Measurements from ENCODE around the gene PDIA6.
"Not testable (repeated sequence)": the region's sequence is repeated elsewhere in the genome, so short reads cannot be mapped to it uniquely, and the experiment has no call there.

Gene PDIA6

GRCh38 chr2:10810202-10811161 lies 2.1 kb downstream of the PDIA6 start:
- DNase-seq (ENCODE audit: low read depth, low spot score), result no peak

GRCh38 chr2:10806543-10806942 lies 6.0 kb downstream of the PDIA6 start:
- DNase-seq (ENCODE audit: low read depth, low spot score), result no peak

- not testable (repeated sequence) for DNase-seq (ENCODE audit: low read depth, low spot score)
Measured at GRCh38 chr2:10805990-10806389, 6.6 kb downstream of the PDIA6 start.

GRCh38 chr2:10802657-10803056 lies 9.9 kb downstream of the PDIA6 start:
- no peak for DNase-seq (ENCODE audit: low read depth, low spot score)

GRCh38 chr2:10800163-10800562 lies 12.4 kb downstream of the PDIA6 start:
- DNase-seq (ENCODE audit: low read depth, low spot score), result no peak

- no peak for DNase-seq (ENCODE audit: low read depth, low spot score)
Measured at GRCh38 chr2:10798783-10799182, 13.8 kb downstream of the PDIA6 start.

- DNase-seq (ENCODE audit: low read depth, low spot score), result no peak
Measured at GRCh38 chr2:10796703-10797102, 15.9 kb downstream of the PDIA6 start.

- no peak for DNase-seq (ENCODE audit: low read depth, low spot score)
Measured at GRCh38 chr2:10795508-10796046, 17.0 kb downstream of the PDIA6 start.

- no peak for DNase-seq (ENCODE audit: low read depth, low spot score)
Measured at GRCh38 chr2:10794876-10795275, 17.7 kb downstream of the PDIA6 start.

GRCh38 chr2:10793816-10794215 lies 18.8 kb downstream of the PDIA6 start:
- DNase-seq (ENCODE audit: low read depth, low spot score), result no peak

- no peak for DNase-seq (ENCODE audit: low read depth, low spot score)
Measured at GRCh38 chr2:10792660-10793400, 19.8 kb downstream of the PDIA6 start.

- no peak for DNase-seq (ENCODE audit: low read depth, low spot score)
Measured at GRCh38 chr2:10792001-10792634, 20.5 kb downstream of the PDIA6 start.

GRCh38 chr2:10790228-10790973 lies 22.2 kb downstream of the PDIA6 start:
- DNase-seq (ENCODE audit: low read depth, low spot score), result no peak

GRCh38 chr2:10788855-10789254 lies 23.7 kb downstream of the PDIA6 start:
- DNase-seq (ENCODE audit: low read depth, low spot score), result no peak

- no peak for DNase-seq (ENCODE audit: low read depth, low spot score)
Measured at GRCh38 chr2:10787176-10787968, 25.2 kb downstream of the PDIA6 start.

- DNase-seq (ENCODE audit: low read depth, low spot score), result no peak
Measured at GRCh38 chr2:10786240-10786982, 26.2 kb downstream of the PDIA6 start.

- DNase-seq (ENCODE audit: low read depth, low spot score), result no peak
Measured at GRCh38 chr2:10785260-10785659, 27.3 kb downstream of the PDIA6 start.

GRCh38 chr2:10784719-10785118 lies 27.9 kb downstream of the PDIA6 start:
- no peak for DNase-seq (ENCODE audit: low read depth, low spot score)

- no peak for DNase-seq (ENCODE audit: low read depth, low spot score)
Measured at GRCh38 chr2:10783421-10783820, 29.2 kb downstream of the PDIA6 start.

- DNase-seq (ENCODE audit: low read depth, low spot score), result no peak
Measured at GRCh38 chr2:10781746-10782145, 30.8 kb downstream of the PDIA6 start.
